NCI-H1105 treated with DMSO at 0.1 percent for 48 hours (cell line): ENCODE results near the gene SACM1L.
"Not testable (repeated sequence)": the region's sequence is repeated elsewhere in the genome, so short reads cannot be mapped to it uniquely, and the experiment has no call there.

ENCODE experiments used
- DNase-seq: peaks from one replicate; lab custom pipeline; 2025; lab: John Stamatoyannopoulos, UW

The SACM1L gene

GRCh38 chr3:45741742-45742460 is 52.7 kb downstream of the SACM1L start:
- no peak for DNase-seq

GRCh38 chr3:45742461-45743089 is 53.4 kb downstream of the SACM1L start:
- no peak for DNase-seq

DNA sequence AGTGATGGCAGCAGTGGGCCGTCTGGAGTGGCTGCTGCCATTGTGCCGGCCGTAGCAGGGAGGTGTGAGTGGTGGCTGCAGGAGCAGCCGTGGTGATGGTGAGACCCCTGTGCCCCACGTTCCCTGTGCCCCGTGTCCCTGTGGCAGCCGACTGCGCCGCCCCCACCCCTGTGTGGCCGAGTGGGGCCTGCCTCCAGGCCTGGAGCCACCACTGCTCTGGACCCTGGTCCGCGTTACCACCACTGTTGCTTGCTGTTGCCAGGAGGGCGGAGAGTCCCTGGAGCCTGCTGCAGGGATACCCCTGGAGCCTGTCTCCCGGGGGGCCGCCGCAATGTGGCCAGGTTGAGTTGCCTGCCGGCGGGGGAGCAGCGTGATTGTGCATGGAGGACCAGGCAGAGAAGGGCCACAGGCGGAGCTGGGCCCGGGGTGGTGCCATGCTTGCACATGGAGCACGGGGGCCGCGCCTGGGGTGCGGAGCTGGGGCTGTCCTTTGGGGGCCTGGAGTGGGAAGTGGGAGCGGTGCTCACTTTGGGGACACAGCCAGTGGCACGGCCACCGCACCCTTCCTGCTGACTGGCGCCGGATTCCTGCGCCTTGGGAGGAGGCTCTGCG is 57.1 kb downstream of the SACM1L start:
- no peak for DNase-seq

GRCh38 chr3:45746777-45747622 is 57.8 kb downstream of the SACM1L start:
- DNase-seq: no peak

DNA sequence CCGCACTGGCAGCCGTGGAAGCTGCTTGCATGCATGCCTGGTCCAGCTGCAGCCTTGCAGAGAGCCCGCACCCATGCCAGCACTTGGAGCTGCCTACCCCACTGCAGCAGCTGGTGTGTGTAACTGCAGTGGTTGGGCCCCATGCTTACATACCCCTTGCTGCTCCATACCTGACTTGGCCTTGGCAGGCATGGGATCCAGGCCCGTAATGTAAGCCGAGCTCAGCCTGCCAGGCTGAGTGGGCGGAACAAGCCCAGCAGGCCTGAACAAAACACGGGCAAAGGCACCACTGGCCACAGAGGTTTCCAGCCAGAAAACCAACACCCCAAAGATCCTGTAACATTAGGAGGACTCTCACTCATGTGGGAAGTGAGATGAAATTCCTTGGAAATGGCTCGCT is 58.9 kb downstream of the SACM1L start:
- no peak for DNase-seq

DNA sequence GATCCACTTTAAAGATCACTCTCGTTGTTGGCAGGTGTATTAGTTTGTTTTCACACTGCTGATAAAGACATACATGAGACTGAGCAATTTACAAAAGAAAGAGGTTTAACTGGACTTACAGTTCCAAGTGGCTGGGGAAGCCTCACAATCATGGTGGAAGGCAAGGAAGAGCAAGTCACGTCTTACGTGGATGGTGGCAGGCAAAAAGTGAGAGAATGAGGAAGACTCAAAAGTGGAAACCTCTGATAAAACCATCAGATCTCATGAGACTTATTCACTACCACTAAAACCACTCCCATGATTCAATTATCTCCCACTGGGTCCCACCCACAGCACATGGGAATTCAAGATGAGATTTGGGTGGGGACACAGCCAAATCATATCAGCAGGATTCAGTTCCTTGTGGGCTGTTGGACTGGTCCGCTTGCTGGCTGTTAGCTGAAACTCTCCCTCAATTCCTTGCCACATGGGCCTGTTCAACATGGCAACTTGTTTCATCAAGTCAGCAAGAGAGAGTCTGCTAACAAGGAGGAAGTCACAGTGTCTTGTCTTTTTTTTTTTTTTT is 59.9 kb downstream of the SACM1L start:
- not testable (repeated sequence) for DNase-seq

- no peak for DNase-seq
Observed at GRCh38 chr3:45749880-45750279, 60.7 kb downstream of the SACM1L start.

DNA sequence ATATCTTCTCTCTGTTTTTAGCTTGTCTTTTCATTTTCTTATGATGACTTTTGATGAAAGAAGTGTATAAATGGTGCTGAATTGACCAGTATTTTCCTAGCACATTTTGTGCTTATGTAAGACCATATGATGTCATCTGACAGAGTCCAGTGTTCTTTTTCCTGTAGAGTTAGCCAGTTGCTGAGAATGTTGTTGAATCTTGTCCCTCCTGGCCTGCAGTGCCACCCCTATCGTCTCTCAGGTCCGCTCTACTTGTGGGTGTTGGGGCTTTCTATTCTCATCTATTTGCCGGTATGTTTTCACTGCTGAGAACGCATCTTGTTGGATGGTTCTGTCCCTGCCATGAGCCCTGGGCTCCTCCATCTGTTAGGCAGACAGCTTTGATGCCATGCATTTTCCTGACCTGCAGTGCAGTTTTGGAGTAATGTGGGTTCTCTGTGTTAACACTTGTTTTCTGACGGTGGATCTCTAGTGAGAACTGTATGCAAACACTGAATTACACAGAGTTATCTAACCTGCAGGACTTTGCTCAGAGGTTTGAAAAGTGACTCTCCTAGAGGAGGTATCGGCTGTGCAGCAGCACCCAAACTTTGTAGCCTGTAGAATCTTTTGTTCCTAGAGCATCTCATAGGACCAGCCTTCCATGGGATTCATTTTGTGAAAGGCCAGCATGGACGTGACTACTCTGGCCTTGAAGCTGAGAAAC is 62.5 kb downstream of the SACM1L start:
- DNase-seq: no peak

DNA sequence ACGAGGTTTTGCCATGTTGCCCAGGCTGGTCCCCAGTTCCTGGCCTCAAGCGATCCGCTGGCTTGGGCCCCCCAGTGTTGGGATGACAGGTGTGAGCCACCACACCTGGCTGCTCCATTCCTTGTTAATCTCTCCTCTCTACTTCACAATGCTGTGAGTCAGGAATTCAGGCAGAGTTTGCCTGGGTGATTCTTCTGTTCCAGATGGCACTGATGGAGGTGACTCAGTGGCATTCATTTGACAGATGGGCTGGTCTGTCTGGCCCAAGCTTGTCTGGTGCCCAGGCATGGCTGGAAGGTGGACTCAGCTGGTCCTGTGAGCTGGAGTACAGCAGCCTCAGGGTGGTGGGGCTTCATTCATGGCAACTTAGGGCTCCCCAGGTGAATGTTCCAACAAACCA is 63.9 kb downstream of the SACM1L start:
- no peak for DNase-seq

- no peak for DNase-seq
Observed at GRCh38 chr3:45754461-45754860, 65.3 kb downstream of the SACM1L start.

DNA sequence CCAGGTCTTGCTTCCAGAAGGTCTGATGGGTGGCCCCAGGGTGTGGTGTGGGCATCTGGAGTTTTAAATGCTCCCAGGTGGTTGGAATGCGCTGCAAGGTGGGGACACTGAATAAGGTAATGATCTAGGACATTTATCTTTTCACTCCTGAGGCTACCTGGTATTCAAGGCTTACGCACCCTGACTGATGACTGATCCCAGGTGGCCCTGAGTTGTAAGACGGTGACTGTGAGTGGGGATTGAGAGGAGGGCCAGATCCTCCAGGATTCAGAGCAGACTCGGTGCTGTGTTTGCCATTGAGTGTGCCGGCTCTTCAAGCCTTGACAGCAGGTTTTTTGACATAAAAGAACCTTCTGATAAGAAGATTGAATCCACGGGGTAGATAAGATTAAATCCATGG is 66.9 kb downstream of the SACM1L start:
- no peak for DNase-seq

GRCh38 chr3:45757141-45757540 is 67.9 kb downstream of the SACM1L start:
- not testable (repeated sequence) for DNase-seq

DNA sequence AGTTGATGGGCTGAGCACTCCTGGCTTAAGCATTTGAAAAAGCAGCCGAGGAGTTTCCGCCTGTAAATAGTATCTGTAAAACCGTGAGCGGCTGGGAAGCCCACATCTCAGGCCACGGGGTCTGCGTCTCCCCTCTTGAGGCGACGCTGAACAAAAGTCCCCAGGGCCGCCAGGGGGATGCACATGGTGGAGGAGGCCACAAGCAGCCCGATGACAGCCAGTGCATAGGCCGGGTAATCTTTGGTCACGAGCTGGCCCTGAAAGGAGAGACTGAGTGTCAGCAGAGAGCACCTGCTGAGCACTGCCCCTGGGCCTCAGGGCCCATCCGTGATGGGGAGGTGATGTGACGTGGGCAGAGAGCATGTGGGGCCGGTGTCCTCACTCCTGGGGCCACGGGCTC is 69.7 kb downstream of the SACM1L start:
- DNase-seq: no peak

- no peak for DNase-seq
Observed at GRCh38 chr3:45759851-45760250, 70.7 kb downstream of the SACM1L start.

DNA sequence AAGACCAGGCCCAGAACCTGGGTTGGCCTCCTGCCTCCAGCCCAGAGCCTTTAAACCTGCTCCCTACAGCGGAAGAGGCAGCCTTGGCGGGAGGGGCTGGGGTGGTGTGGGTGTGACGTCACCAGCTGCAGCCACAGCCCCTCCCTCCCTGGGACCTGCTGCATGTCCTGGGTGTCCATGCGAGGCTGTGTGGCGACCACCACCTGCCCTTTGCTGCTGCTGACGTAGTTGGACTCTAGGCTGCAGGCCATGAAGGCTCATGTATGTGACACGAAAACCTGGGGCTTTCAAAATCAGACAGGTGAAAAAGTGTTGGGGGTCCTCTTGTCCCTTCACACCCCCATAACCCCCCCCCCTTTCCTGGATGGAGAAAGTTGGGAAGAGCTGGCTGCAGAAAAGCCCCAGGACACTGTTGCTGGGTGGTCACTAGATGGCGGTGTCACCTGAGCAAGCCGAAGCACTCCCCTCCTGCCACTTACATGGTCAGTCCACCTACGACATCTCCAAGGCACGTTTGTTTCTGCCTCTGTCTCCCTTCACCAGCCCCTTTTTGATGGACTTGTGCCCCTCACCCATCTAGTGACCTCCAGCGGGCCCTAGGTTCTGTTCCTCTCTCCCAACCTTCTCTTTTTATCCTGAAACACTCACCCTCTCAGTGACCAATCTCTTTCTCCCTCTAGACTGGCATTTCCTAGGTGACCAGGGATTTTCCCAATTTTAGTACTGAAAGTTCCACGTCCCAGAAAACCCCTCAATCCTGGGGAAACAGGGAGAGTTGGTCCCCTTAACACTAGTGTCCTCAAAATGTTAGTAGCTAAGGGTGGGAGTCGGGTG is 71.9 kb downstream of the SACM1L start:
- peak; percentile 43 for DNase-seq

DNA sequence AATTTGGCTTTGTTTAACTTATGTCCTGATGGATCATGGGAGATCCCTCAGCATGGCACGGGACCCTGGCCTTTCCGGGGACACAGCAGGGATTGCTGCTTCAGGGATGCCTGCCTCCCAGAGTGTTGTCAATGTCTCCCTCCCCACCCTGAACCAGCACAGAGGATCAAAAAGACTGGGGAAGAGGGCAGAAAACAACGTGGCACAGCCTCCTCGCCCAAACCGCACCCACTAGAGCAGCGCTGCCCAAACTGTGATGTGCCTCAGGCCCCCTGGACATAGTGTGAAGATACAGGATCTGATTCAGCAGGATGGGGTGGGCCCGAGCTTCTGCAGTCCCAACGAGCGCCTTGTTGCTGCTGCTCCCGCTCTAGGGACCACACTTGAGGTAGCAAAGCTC is 72.6 kb downstream of the SACM1L start:
- no peak for DNase-seq

DNA sequence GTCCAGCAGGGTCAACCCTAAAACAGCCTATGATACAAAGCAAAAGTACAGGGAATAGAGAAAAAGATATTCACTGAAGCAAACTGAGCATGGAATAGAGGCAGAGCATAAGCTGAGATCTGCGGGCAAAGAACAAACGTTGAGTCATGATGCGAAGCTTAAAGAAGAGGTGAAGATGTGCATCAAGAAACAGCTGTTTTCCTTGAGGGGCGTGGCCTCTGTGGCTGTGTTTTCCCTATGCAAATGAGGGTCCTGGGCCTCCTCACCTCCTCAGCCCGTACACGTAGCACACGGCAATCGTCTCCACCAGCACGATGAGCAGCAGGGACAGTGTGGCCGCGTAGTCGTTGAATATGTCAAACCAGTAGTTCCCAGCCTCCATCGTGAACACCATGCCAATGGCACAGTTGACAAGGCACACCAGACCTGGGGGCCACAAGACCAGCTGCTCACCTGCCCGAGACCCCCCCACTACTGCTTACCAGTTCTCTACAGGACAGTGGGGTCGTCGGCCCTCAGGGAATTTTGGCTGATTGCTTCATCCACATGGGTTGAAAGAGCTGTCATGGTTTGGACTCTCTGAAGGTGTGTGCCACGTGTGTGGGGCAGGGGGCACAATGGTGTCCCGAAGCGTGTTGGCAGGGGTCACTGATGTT is 73.6 kb downstream of the SACM1L start:
- DNase-seq: no peak

DNA sequence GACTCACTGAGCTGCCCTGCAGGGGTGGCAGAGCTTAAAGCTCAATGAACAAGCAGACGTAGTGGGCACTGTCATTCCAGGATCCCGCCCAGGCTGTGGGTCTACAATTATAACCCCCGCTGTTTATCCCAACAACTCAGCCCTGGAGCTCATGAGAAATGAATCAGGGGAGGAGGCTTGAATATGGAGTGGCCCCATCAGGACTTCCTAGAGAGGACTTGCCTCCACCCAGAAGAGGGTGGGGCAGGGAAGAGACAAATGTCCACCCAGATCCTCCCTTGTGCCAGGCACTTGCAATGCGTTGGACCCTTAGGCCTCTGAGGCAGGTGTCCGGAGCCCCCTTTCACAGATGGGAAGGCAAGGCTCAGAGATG is 74.1 kb downstream of the SACM1L start:
- no peak for DNase-seq

GRCh38 chr3:45765266-45765851 is 76.2 kb downstream of the SACM1L start:
- DNase-seq: no peak

- DNase-seq: no peak
Observed at GRCh38 chr3:45765958-45766357, 76.8 kb downstream of the SACM1L start.
